WTC11 (cell line): ENCODE results near the gene SLC25A17. TPM values are rescaled to one million over a fixed set of nuclear protein-coding genes. Genes with fewer than 3 reads are reported as not detected.

ENCODE experiments used
- ATAC-seq: fragments of 200-7000 bp; cut with Tn5 transposase; 2 replicates; pipeline ENCODE4 v1.10.0; 2021; ENCODE audit warnings: mild to moderate bottlenecking, moderate library complexity
- CTCF ChIA-PET: fragments of 300-600 bp; sonication (Branson Sonifier 250); formaldehyde crosslinking; loops from one replicate; lab custom pipeline; 2021; ENCODE audit warnings: antibody characterized with exemption; lab: Charles Lee
- POLR2A ChIA-PET: fragments of 350-600 bp; sonication (Branson Sonifier 250); formaldehyde crosslinking; loops from one replicate; lab custom pipeline; 2021; ENCODE audit warnings: antibody characterized with exemption; lab: Charles Lee
- DNase-seq: peaks from one replicate; pipeline ENCODE4 v3.0.0; 2021; ENCODE audit warnings: low spot score
- H3K27ac Mint-ChIP-seq: 2 replicates; pipeline ENCODE4 v1.8.0; 2021; ENCODE audit warnings: mixed read lengths
- H3K27me3 Mint-ChIP-seq: 2 replicates; pipeline ENCODE4 v1.8.0; 2021; ENCODE audit warnings: low read depth, mild to moderate bottlenecking, moderate library complexity, mixed read lengths
- H3K36me3 Mint-ChIP-seq: 2 replicates; pipeline ENCODE4 v1.8.0; 2021; ENCODE audit warnings: mixed read lengths
- H3K4me1 Mint-ChIP-seq: 2 replicates; pipeline ENCODE4 v1.8.0; 2022; ENCODE audit warnings: mixed read lengths
- H3K4me3 Mint-ChIP-seq: 2 replicates; pipeline ENCODE4 v1.8.0; 2021; ENCODE audit warnings: mild to moderate bottlenecking, moderate library complexity, mixed read lengths
- H3K9me3 Mint-ChIP-seq: 2 replicates; pipeline ENCODE4 v1.8.0; 2021; ENCODE audit warnings: mixed read lengths
- ARID4B ChIP-seq: sonication (generic); formaldehyde crosslinking; IDR thresholded peaks from 2 replicates; pipeline ENCODE4 v1.8.0; 2023; ENCODE audit warnings: missing genetic modification reagents, mild to moderate bottlenecking, borderline replicate concordance
- ATF3 ChIP-seq: sonication (generic); formaldehyde crosslinking; conservative IDR thresholded peaks from 2 replicates; pipeline ENCODE4 v1.8.1; 2022; ENCODE audit warnings: mild to moderate bottlenecking, missing genetic modification reagents
- E2F4 ChIP-seq: sonication (generic); formaldehyde crosslinking; IDR thresholded peaks from 2 replicates; pipeline ENCODE4 v1.8.1; 2022; ENCODE audit warnings: low read depth, mild to moderate bottlenecking, moderate library complexity, missing genetic modification reagents, borderline replicate concordance
- NFYB ChIP-seq: sonication (generic); formaldehyde crosslinking; conservative IDR thresholded peaks from 2 replicates; pipeline ENCODE4 v1.8.0; 2022; ENCODE audit warnings: low read depth, missing genetic modification reagents
- PREB ChIP-seq: sonication (generic); formaldehyde crosslinking; IDR thresholded peaks from 2 replicates; pipeline ENCODE4 v1.8.1; 2022; ENCODE audit warnings: mild to moderate bottlenecking, missing genetic modification reagents, moderate library complexity, borderline replicate concordance
- RELA ChIP-seq: sonication (generic); formaldehyde crosslinking; IDR thresholded peaks from 2 replicates; pipeline ENCODE4 v1.8.1; 2022; ENCODE audit warnings: missing genetic modification reagents, mild to moderate bottlenecking, borderline replicate concordance
- TCF7 ChIP-seq: sonication (generic); formaldehyde crosslinking; IDR thresholded peaks from 2 replicates; pipeline ENCODE4 v1.8.0; 2022; ENCODE audit warnings: mild to moderate bottlenecking, low read depth, missing genetic modification reagents, moderate library complexity
- ZNF138 ChIP-seq: sonication (generic); formaldehyde crosslinking; conservative IDR thresholded peaks from 2 replicates; pipeline ENCODE4 v1.8.1; 2022; ENCODE audit warnings: mild to moderate bottlenecking, moderate library complexity, missing genetic modification reagents
- ZNF232 ChIP-seq: sonication (generic); formaldehyde crosslinking; IDR thresholded peaks from 2 replicates; pipeline ENCODE4 v1.8.0; 2022; ENCODE audit warnings: mild to moderate bottlenecking, missing genetic modification reagents
- ZNF317 ChIP-seq: sonication (generic); formaldehyde crosslinking; IDR thresholded peaks from 2 replicates; pipeline ENCODE4 v1.8.1; 2023; ENCODE audit warnings: low read depth, mild to moderate bottlenecking, moderate library complexity, missing genetic modification reagents, borderline replicate concordance
- total RNA-seq: library from RNA; stranded (reverse); gene quantifications from 3 replicates; pipeline ENCODE4 v1.2.3, GENCODE V29; 2021
- TF ChIP-seq, protein P1 (sequence below): fragments of 250-450 bp; sonication (Bioruptor Pico); IDR thresholded peaks from 2 replicates; pipeline ENCODE4 v1.8.0; 2021; ENCODE audit warnings: mild to moderate bottlenecking
- TF ChIP-seq, protein P2 (sequence below): fragments of 250-450 bp; sonication (Bioruptor Pico); IDR thresholded peaks from 2 replicates; pipeline ENCODE4 v1.9.0; 2021; ENCODE audit warnings: mild to moderate bottlenecking, borderline replicate concordance
- TF ChIP-seq, protein P3 (sequence below): sonication (generic); formaldehyde crosslinking; IDR thresholded peaks from 2 replicates; pipeline ENCODE4 v1.8.0; 2022; ENCODE audit warnings: mild to moderate bottlenecking, missing genetic modification reagents

SLC25A17 gene
- total RNA-seq, 1 experiment from 2014 or later, result 29.6 TPM

- no peak for TF ChIP-seq ARID4B (CRISPR knock-in tag)
Measured at GRCh38 chr22:40729284-40729683, 89.9 kb downstream of the SLC25A17 start (continued).

GRCh38 chr22:40728731-40729189 is 90.4 kb downstream of the SLC25A17 start:
- no peak for ATAC-seq
- TF ChIP-seq, protein P1, sequence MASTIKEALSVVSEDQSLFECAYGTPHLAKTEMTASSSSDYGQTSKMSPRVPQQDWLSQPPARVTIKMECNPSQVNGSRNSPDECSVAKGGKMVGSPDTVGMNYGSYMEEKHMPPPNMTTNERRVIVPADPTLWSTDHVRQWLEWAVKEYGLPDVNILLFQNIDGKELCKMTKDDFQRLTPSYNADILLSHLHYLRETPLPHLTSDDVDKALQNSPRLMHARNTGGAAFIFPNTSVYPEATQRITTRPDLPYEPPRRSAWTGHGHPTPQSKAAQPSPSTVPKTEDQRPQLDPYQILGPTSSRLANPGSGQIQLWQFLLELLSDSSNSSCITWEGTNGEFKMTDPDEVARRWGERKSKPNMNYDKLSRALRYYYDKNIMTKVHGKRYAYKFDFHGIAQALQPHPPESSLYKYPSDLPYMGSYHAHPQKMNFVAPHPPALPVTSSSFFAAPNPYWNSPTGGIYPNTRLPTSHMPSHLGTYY, result no peak
- TF ChIP-seq, protein P2, sequence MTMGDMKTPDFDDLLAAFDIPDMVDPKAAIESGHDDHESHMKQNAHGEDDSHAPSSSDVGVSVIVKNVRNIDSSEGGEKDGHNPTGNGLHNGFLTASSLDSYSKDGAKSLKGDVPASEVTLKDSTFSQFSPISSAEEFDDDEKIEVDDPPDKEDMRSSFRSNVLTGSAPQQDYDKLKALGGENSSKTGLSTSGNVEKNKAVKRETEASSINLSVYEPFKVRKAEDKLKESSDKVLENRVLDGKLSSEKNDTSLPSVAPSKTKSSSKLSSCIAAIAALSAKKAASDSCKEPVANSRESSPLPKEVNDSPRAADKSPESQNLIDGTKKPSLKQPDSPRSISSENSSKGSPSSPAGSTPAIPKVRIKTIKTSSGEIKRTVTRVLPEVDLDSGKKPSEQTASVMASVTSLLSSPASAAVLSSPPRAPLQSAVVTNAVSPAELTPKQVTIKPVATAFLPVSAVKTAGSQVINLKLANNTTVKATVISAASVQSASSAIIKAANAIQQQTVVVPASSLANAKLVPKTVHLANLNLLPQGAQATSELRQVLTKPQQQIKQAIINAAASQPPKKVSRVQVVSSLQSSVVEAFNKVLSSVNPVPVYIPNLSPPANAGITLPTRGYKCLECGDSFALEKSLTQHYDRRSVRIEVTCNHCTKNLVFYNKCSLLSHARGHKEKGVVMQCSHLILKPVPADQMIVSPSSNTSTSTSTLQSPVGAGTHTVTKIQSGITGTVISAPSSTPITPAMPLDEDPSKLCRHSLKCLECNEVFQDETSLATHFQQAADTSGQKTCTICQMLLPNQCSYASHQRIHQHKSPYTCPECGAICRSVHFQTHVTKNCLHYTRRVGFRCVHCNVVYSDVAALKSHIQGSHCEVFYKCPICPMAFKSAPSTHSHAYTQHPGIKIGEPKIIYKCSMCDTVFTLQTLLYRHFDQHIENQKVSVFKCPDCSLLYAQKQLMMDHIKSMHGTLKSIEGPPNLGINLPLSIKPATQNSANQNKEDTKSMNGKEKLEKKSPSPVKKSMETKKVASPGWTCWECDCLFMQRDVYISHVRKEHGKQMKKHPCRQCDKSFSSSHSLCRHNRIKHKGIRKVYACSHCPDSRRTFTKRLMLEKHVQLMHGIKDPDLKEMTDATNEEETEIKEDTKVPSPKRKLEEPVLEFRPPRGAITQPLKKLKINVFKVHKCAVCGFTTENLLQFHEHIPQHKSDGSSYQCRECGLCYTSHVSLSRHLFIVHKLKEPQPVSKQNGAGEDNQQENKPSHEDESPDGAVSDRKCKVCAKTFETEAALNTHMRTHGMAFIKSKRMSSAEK (CRISPR knock-in tag), result no peak
- TF ChIP-seq ATF3 (no peak), RELA (CRISPR knock-in tag) (no peak), TCF7 (CRISPR knock-in tag) (no peak), E2F4 (CRISPR knock-in tag) (no peak), ZNF138 (CRISPR knock-in tag) (no peak), NFYB (CRISPR knock-in tag) (no peak), PREB (CRISPR knock-in tag) (no peak), ZNF232 (CRISPR knock-in tag) (no peak), ZNF317 (CRISPR knock-in tag) (no peak)
- TF ChIP-seq, protein P3, sequence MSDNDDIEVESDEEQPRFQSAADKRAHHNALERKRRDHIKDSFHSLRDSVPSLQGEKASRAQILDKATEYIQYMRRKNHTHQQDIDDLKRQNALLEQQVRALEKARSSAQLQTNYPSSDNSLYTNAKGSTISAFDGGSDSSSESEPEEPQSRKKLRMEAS, result no peak
- POLR2A ChIA-PET, result interaction anchor here (1.2 kb wide), 1 partner anchor 14 kb away, joined by 3 read pairs; no protein-coding TSS in a partner anchor
- H3K27ac Mint-ChIP-seq, result peak overlapping the region; percentile 83
- H3K4me1 Mint-ChIP-seq, result peaks cover 45% of the 10 kb centered on the region
- H3K4me3 Mint-ChIP-seq, result no peak overlapping the region
- no peaks in the 10 kb centered on the region for H3K27me3 Mint-ChIP-seq
- CTCF ChIA-PET, result interaction anchor here (1.7 kb wide), 1 partner anchor 46 kb away, joined by 9 read pairs; no protein-coding TSS in a partner anchor
- peaks cover 2% of the 10 kb centered on the region; the same call in 1 of the 2 replicates for H3K36me3 Mint-ChIP-seq
- no peak for DNase-seq
- H3K9me3 Mint-ChIP-seq, result peaks cover 13% of the 10 kb centered on the region
